ENCODE measurements around the gene LSM3.
"Not testable (repeated sequence)": the region's sequence is repeated elsewhere in the genome, so short reads cannot be mapped to it uniquely, and the experiment has no call there.

Gene LSM3

DNA sequence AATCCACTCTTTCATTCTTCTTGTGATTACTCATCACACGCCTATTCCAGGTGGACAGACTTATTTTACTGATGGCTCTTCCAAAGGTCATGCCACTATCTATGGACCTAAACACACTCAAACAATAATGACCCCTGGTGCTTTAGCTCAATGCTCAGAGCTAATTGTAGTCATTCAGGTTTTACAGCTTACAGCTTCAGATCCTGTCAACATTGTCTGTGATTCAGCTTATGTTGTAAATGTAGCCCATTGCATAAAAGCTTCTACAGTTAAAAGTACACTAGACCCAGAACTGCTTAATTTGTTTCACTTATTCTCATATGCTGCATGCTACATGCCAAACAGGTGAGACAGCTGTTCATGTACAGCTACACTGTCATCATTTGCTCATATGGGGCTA lies 49.2 kb downstream of the LSM3 start:
- DNase-seq: no peak
- TF ChIP-seq, protein P1, sequence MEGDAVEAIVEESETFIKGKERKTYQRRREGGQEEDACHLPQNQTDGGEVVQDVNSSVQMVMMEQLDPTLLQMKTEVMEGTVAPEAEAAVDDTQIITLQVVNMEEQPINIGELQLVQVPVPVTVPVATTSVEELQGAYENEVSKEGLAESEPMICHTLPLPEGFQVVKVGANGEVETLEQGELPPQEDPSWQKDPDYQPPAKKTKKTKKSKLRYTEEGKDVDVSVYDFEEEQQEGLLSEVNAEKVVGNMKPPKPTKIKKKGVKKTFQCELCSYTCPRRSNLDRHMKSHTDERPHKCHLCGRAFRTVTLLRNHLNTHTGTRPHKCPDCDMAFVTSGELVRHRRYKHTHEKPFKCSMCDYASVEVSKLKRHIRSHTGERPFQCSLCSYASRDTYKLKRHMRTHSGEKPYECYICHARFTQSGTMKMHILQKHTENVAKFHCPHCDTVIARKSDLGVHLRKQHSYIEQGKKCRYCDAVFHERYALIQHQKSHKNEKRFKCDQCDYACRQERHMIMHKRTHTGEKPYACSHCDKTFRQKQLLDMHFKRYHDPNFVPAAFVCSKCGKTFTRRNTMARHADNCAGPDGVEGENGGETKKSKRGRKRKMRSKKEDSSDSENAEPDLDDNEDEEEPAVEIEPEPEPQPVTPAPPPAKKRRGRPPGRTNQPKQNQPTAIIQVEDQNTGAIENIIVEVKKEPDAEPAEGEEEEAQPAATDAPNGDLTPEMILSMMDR (IDR thresholded peaks at IDR 0.05; ENCODE audit: low read depth, low read length): no peak
- H3K4me1 ChIP-seq: no peaks in the 10 kb centered on the region
- H3K36me3 ChIP-seq: no peaks in the 10 kb centered on the region
- H3K27me3 ChIP-seq: no peaks in the 10 kb centered on the region
- no peak overlapping the region for H3K4me3 ChIP-seq (ENCODE audit: low read depth, low read length)
- no peaks in the 10 kb centered on the region for H3K9me3 ChIP-seq

DNA sequence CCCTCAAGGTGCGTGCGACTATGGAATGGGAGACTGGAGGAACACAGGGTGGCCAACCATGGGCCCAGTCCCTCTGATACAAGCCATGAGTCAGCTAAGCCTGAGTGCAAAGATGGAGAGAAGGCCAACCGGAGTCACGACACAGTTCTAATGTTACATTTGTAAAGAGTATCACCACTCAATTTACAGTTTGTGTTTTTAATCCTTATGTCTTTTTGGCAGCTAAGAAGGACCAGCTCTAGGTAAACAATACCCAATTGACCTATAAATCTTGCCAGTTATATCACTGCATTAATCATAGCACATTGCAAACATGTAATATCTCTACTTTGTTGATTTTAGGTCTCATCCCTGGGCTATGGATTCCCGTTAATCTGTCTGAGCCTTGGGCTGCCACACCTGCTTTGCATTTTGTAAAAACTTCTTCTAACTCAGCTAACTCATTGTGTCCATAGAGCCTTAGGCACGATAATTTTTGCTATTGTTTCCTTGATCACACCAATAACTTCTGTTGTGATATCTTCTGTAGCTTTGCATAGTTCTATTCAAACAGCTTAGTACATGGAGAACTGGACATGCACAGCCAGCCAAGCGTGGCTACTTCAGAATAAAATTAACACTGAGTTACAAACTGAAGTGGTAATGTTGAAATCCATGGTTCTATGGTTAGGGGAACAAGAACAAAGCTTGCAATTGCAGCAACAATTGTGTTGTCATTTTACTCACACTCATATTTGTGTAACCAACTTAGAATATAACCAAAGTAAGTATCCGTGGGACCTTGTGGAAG lies 50.3 kb downstream of the LSM3 start:
- DNase-seq: no peak
- no peaks in the 10 kb centered on the region for H3K4me1 ChIP-seq

DNA sequence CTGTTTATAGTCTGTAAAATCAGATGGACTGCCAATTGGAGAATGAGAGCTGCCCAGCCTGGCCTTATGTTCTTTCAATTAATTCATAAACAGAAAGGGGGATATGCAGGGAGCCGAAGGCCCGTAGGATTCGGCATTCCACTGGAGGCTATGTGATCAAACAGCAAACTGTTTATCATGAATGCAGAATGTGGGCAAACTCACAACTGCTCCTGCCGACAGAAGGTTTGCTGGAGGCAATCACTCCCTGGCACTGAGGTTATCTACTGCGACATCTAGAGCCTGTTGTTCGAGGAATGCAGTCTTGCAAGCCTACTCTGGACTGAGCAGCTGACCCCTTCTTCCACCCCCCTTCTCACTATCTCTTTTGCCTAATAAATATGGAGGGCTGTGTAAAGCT lies 51.1 kb downstream of the LSM3 start:
- not testable (repeated sequence) for H3K4me1 ChIP-seq; DNase-seq; H3K4me3 ChIP-seq (ENCODE audit: low read depth, low read length); H3K36me3 ChIP-seq; H3K9me3 ChIP-seq; H3K27me3 ChIP-seq

More for the DNA sequence above, 50.3 kb downstream of the LSM3 start:
- H3K27me3 ChIP-seq: no peaks in the 10 kb centered on the region
- no peak overlapping the region for H3K4me3 ChIP-seq (ENCODE audit: low read depth, low read length)
- TF ChIP-seq, protein P1 (IDR thresholded peaks at IDR 0.05; ENCODE audit: low read depth, low read length): no peak
- H3K36me3 ChIP-seq: no peaks in the 10 kb centered on the region
- no peaks in the 10 kb centered on the region for H3K9me3 ChIP-seq

DNA sequence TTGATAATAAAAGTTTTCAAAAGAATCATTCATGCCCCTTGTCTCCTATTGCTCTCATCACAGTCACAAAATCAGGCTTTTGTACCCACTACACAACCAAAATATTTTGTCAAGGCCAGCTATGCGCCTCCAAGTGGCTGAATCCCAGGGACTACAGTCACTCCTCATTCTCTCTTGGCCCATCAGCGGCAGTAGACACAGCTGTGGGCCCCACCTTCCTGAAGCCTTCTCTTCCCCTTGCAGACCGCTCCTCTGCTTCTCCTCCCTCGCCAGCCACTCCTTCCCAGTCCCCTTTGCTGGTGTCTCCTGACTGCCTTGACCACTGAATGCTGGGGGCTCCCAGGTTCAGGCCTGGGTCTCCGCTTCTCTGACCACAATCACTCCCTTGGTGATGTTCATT lies 52.1 kb downstream of the LSM3 start:
- Histone ChIP-seq H3K4me1 (no peaks in the 10 kb centered on the region), H3K9me3 (no peaks in the 10 kb centered on the region), H3K27me3 (no peaks in the 10 kb centered on the region), H3K4me3 (ENCODE audit: low read depth, low read length) (no peak overlapping the region), H3K36me3 (no peaks in the 10 kb centered on the region)
- TF ChIP-seq, protein P1 (IDR thresholded peaks at IDR 0.05; ENCODE audit: low read depth, low read length): no peak
- no peak for DNase-seq

DNA sequence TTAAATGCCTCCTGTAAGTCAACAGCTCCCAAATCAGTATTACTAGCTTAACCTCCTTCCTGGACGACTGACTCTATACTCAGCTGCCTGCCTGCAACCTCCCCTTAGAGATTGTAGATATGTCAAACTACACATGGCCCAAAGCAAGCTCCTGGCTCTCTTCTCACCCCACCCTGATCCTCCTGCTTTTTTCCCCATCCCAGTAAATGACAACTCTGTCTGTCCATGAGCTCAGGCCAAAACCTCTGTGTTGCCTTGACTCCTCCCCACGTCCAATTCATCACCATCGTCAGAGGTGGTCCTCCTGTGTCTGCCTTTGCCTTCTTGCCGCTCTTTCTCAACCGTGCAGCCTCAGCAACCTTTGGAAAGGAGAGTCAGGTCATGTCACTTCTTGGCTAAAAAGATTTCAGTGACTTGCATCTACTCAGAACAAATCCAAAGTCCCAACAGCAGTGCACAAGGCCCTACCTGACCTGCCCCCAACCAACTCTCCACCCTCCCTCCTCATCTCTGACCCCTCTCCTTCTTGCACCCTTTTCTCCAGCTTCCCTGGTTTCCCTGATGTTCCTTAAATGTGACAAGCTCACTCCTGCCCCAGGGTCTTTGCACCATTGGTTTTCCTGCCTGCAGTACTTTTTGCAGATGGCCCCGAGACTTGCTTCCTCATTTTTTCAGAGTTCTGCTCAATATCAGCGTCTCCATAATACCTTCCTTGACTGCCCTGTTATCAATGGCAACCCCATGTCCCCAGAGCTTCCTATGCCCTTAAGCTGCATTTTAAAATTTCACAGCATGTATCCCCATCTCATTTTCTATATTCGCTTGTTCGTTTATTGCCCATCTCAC lies 52.8 kb downstream of the LSM3 start:
- Histone ChIP-seq H3K4me3 (ENCODE audit: low read depth, low read length) (no peak overlapping the region), H3K36me3 (no peaks in the 10 kb centered on the region), H3K27me3 (no peaks in the 10 kb centered on the region), H3K9me3 (no peaks in the 10 kb centered on the region), H3K4me1 (no peaks in the 10 kb centered on the region)
- TF ChIP-seq, protein P1 (IDR thresholded peaks at IDR 0.05; ENCODE audit: low read depth, low read length): no peak
- DNase-seq: no peak

DNA sequence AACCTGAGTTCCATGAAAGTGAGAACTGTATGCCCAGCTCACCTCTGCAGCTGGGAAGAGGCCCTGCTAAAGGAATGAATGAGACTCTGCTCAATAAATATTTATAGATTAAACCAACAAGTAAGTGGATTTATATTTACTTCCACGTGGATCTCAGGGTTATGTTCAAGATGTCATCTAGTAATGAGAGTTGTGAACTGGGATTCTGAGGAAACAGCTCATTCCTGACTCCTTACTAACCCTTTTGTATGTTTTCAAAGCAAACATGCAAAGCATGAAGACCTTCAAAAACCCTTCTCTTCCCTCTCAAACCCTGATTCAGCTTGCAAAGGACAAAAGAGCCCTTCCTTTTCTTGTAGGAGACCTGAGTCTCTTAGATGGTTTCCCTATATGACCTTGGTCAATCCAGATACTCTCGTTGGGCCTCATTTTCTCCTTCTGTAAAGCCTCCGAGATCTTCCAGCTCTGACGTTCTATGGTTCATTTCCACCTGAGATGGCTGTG lies 53.4 kb downstream of the LSM3 start:
- no peaks in the 10 kb centered on the region for H3K4me1 ChIP-seq
- no peaks in the 10 kb centered on the region for H3K36me3 ChIP-seq
- H3K9me3 ChIP-seq: no peaks in the 10 kb centered on the region
- H3K27me3 ChIP-seq: no peaks in the 10 kb centered on the region
- H3K4me3 ChIP-seq (ENCODE audit: low read depth, low read length): no peak overlapping the region
- no peak for DNase-seq
- TF ChIP-seq, protein P1 (IDR thresholded peaks at IDR 0.05; ENCODE audit: low read depth, low read length): no peak
